GM23338 (cell line): Measurements from ENCODE around the gene MID1. TPM values are rescaled to one million over a fixed set of nuclear protein-coding genes. Genes with fewer than 3 reads are reported as not detected.

Experiments used
- ATAC-seq: fragments of 200-7000 bp; cut with Tn5 transposase; 3 replicates; pipeline ENCODE4 v1.9.1; 2020
- DNase-seq: peaks from one replicate; pipeline ENCODE4 v3.0.0-alpha.2; 2015; ENCODE audit warnings: low spot score
- H2AFZ ChIP-seq: fragments of 200-600 bp; sonication (generic); 2 replicates; pipeline ENCODE4 v1.8.0; 2016; ENCODE audit warnings: antibody characterized with exemption, mild to moderate bottlenecking, moderate library complexity
- H3F3A ChIP-seq: fragments of 200-600 bp; sonication (generic); replicated peaks from 2 replicates; pipeline ENCODE4 v1.8.0; 2017; ENCODE audit warnings: antibody characterized with exemption, mixed run types, low read depth
- H3K27ac ChIP-seq: fragments of 200-600 bp; sonication (generic); 2 replicates; pipeline ENCODE4 v1.6.1; 2016; ENCODE audit warnings: low read depth
- H3K27me3 ChIP-seq: fragments of 200-600 bp; sonication (generic); 2 replicates; pipeline ENCODE4 v1.8.0; 2016; ENCODE audit warnings: mild to moderate bottlenecking, mixed run types, moderate library complexity; ENCODE audit not compliant: insufficient read depth
- H3K36me3 ChIP-seq: fragments of 200-600 bp; sonication (generic); 2 replicates; pipeline ENCODE4 v1.8.0; 2016; ENCODE audit warnings: mild to moderate bottlenecking; ENCODE audit not compliant: insufficient read depth
- H3K4me1 ChIP-seq: fragments of 200-600 bp; sonication (generic); 2 replicates; pipeline ENCODE4 v1.8.0; 2016; ENCODE audit warnings: mild to moderate bottlenecking, moderate library complexity; ENCODE audit not compliant: insufficient read depth
- H3K4me2 ChIP-seq: fragments of 200-600 bp; sonication (generic); 2 replicates; pipeline ENCODE4 v1.7.1; 2017; ENCODE audit warnings: mixed run types
- H3K4me3 ChIP-seq: fragments of 200-600 bp; sonication (generic); 2 replicates; pipeline ENCODE4 v1.6.1; 2016; ENCODE audit warnings: mixed run types
- H3K79me2 ChIP-seq: fragments of 200-600 bp; sonication (generic); replicated peaks from 2 replicates; pipeline ENCODE4 v1.8.0; 2017; ENCODE audit warnings: mild to moderate bottlenecking; ENCODE audit not compliant: insufficient read depth
- H3K9me2 ChIP-seq: fragments of 200-600 bp; sonication (generic); 2 replicates; pipeline ENCODE4 v1.8.0; 2017; ENCODE audit not compliant: insufficient read depth
- H4K20me1 ChIP-seq: fragments of 200-600 bp; sonication (generic); replicated peaks from 2 replicates; pipeline ENCODE4 v1.8.0; 2017; ENCODE audit warnings: mild to moderate bottlenecking; ENCODE audit not compliant: insufficient read depth
- H3K27ac Mint-ChIP-seq: 2 replicates; pipeline ENCODE4 v1.8.0; 2020; ENCODE audit warnings: inconsistent platforms, mild to moderate bottlenecking, moderate library complexity, mixed read lengths
- H3K27me3 Mint-ChIP-seq: 3 replicates; pipeline ENCODE4 v1.8.0; 2022; ENCODE audit warnings: low read depth, mild to moderate bottlenecking, moderate library complexity, mixed read lengths, inconsistent platforms; ENCODE audit not compliant: insufficient read depth, poor library complexity
- H3K36me3 Mint-ChIP-seq: 3 replicates; pipeline ENCODE4 v1.8.0; 2021; ENCODE audit warnings: low read depth, mild to moderate bottlenecking, inconsistent platforms, moderate library complexity, mixed read lengths
- H3K4me1 Mint-ChIP-seq: 3 replicates; pipeline ENCODE4 v1.8.0; 2020; ENCODE audit warnings: mild to moderate bottlenecking, inconsistent platforms, mixed read lengths
- H3K4me3 Mint-ChIP-seq: 3 replicates; pipeline ENCODE4 v1.8.0; 2021; ENCODE audit warnings: moderate library complexity, mild to moderate bottlenecking, inconsistent platforms, mixed read lengths
- H3K9me3 Mint-ChIP-seq: 3 replicates; pipeline ENCODE4 v1.8.0; 2020; ENCODE audit warnings: moderate library complexity, mild to moderate bottlenecking, inconsistent platforms, mixed read lengths
- CREB1 ChIP-seq: fragments of 250-450 bp; sonication (Bioruptor Pico); IDR thresholded peaks from 2 replicates; pipeline ENCODE4 v1.5.0; 2020; ENCODE audit warnings: low read depth, mild to moderate bottlenecking, moderate library complexity
- CTCF ChIP-seq, 2 experiments: fragments of 200-600 bp in 1 of 2; sonication (generic) in 1 of 2; conservative IDR thresholded peaks; 2 replicates each; pipeline versions ENCODE4 v1.5.1 to v1.6.1; 2016 to 2017; ENCODE audit warnings: antibody characterized with exemption in 2 of 2, low read depth in 2 of 2, mild to moderate bottlenecking in 2 of 2, moderate library complexity in 1 of 2
- EZH2 ChIP-seq: fragments of 200-600 bp; sonication (generic); IDR thresholded peaks from one replicate; pipeline ENCODE4 v1.8.0; 2017; ENCODE audit warnings: antibody characterized with exemption, mild to moderate bottlenecking, low read depth; ENCODE audit not compliant: unreplicated experiment
- EZH2phosphoT487 ChIP-seq: fragments of 200-600 bp; sonication (generic); IDR thresholded peaks from one replicate; pipeline ENCODE4 v1.8.1; 2018; ENCODE audit warnings: antibody characterized with exemption; ENCODE audit not compliant: unreplicated experiment
- JUNB ChIP-seq: IDR thresholded peaks from one replicate; pipeline ENCODE4 v1.6.1; 2016; ENCODE audit warnings: antibody characterized with exemption; ENCODE audit not compliant: unreplicated experiment
- NANOG ChIP-seq: IDR thresholded peaks from 2 replicates; pipeline ENCODE4 v1.6.1; 2016; ENCODE audit warnings: antibody characterized with exemption, borderline replicate concordance
- STAT1 ChIP-seq: IDR thresholded peaks from one replicate; pipeline ENCODE4 v1.6.1; 2016; ENCODE audit warnings: antibody characterized with exemption; ENCODE audit not compliant: unreplicated experiment
- ZNF114 ChIP-seq: fragments of 250-450 bp; sonication (Bioruptor Pico); IDR thresholded peaks from 2 replicates; pipeline ENCODE4 v1.5.0; 2020; ENCODE audit warnings: mild to moderate bottlenecking, moderate library complexity
- ZNF331 ChIP-seq: fragments of 250-450 bp; sonication (Bioruptor Pico); IDR thresholded peaks from 2 replicates; pipeline ENCODE4 v1.5.0; 2020; ENCODE audit warnings: low read depth, mild to moderate bottlenecking, moderate library complexity
- polyA plus RNA-seq: library from polyadenylated mRNA; unstranded; fragments of >200 nt; fragmentation: Nextera tagmentation; extraction: Ambion mirVana; gene quantifications from 2 replicates; pipeline ENCODE4 v1.2.1, GENCODE V29; 2016
- total RNA-seq: library from RNA; depleted of rRNA; stranded (reverse); fragments of >200 nt; shearing (Covaris generic); gene quantifications from 2 replicates; pipeline ENCODE4 v1.2.3, GENCODE V29; 2014
- TF ChIP-seq, protein P1 (sequence below): IDR thresholded peaks from one replicate; pipeline ENCODE4 v1.6.1; 2018; ENCODE audit warnings: antibody characterized with exemption; ENCODE audit not compliant: unreplicated experiment

Gene MID1
- total and polyA plus RNA-seq, 2 experiments from 2014 or later = 27.2 to 39.3 TPM

GRCh38 chrX:10507876-10508275 is 112.5 kb downstream of the MID1 start:
- Mint-ChIP-seq H3K4me3 (no peak overlapping the region), H3K27ac (no peak overlapping the region; the same call in 1 of the 2 replicates), H3K9me3 (no peaks in the 10 kb centered on the region), H3K36me3 (peaks cover 7% of the 10 kb centered on the region), H3K27me3 (no peaks in the 10 kb centered on the region), H3K4me1 (peaks cover 49% of the 10 kb centered on the region)
- Histone ChIP-seq H3K4me3 (no peak overlapping the region), H3F3A (peaks cover 7% of the 10 kb centered on the region; the same call in 1 of the 2 replicates), H3K4me2 (peak overlapping the region; percentile 41; the same call in 1 of the 2 replicates), H3K79me2 (peaks cover 9% of the 10 kb centered on the region; the same call in 1 of the 2 replicates), H2AFZ (no peak overlapping the region), H3K27me3 (no peaks in the 10 kb centered on the region), H3K9me2 (no peaks in the 10 kb centered on the region), H3K4me1 (peaks cover 40% of the 10 kb centered on the region), H3K27ac (no peak overlapping the region), H4K20me1 (no peaks in the 10 kb centered on the region), H3K36me3 (no peaks in the 10 kb centered on the region)
- TF ChIP-seq JUNB (no peak), NANOG (no peak), EZH2 (no peak)
- DNase-seq (no peak), ATAC-seq (no peak)

DNA sequence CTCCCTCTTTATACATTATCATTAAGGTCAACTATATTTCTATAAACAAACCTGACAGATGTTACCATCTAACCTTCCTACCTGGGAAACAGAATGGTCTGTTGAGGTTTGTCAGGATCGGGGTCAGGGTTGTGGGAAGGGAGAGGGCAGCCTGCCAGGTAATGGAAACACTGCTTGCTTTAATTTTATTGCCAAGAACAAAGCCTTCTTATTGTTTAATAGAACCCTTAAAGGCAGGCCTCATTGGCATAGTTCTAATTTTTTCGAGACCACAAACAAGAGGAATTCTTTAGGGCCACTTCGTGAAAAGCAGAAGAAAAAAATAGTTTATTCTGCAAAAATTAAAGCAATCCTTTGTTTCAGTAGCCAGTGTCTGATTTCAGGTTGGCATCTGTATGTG is 113.2 kb downstream of the MID1 start:
- H3K4me3 ChIP-seq = no peak overlapping the region
- no peak for DNase-seq
- Mint-ChIP-seq H3K27ac (no peak overlapping the region), H3K36me3 (peaks cover 7% of the 10 kb centered on the region), H3K4me1 (peaks cover 46% of the 10 kb centered on the region), H3K4me3 (no peak overlapping the region), H3K27me3 (no peaks in the 10 kb centered on the region), H3K9me3 (no peaks in the 10 kb centered on the region)
- no peaks in the 10 kb centered on the region for H3K9me2 ChIP-seq
- TF ChIP-seq ZNF331 (CRISPR knock-in tag) = no peak
- no peak for TF ChIP-seq EZH2phosphoT487
- no peak for TF ChIP-seq CREB1 (CRISPR knock-in tag)
- no peak for TF ChIP-seq STAT1
- no peak for TF ChIP-seq ZNF114 (CRISPR knock-in tag)
- TF ChIP-seq CTCF (conservative IDR thresholded peaks at IDR 0.05; ENCODE audit: low read depth in 2 of 2) = no peak
- TF ChIP-seq, protein P1, sequence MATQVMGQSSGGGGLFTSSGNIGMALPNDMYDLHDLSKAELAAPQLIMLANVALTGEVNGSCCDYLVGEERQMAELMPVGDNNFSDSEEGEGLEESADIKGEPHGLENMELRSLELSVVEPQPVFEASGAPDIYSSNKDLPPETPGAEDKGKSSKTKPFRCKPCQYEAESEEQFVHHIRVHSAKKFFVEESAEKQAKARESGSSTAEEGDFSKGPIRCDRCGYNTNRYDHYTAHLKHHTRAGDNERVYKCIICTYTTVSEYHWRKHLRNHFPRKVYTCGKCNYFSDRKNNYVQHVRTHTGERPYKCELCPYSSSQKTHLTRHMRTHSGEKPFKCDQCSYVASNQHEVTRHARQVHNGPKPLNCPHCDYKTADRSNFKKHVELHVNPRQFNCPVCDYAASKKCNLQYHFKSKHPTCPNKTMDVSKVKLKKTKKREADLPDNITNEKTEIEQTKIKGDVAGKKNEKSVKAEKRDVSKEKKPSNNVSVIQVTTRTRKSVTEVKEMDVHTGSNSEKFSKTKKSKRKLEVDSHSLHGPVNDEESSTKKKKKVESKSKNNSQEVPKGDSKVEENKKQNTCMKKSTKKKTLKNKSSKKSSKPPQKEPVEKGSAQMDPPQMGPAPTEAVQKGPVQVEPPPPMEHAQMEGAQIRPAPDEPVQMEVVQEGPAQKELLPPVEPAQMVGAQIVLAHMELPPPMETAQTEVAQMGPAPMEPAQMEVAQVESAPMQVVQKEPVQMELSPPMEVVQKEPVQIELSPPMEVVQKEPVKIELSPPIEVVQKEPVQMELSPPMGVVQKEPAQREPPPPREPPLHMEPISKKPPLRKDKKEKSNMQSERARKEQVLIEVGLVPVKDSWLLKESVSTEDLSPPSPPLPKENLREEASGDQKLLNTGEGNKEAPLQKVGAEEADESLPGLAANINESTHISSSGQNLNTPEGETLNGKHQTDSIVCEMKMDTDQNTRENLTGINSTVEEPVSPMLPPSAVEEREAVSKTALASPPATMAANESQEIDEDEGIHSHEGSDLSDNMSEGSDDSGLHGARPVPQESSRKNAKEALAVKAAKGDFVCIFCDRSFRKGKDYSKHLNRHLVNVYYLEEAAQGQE = no peak
- TF ChIP-seq NANOG = no peak
- no peak overlapping the region for H3K4me2 ChIP-seq
- ATAC-seq = no peak
- no peaks in the 10 kb centered on the region for H3K27me3 ChIP-seq
- H3K36me3 ChIP-seq = no peaks in the 10 kb centered on the region
- peaks cover 7% of the 10 kb centered on the region; the same call in 1 of the 2 replicates for H3K79me2 ChIP-seq
- H3K27ac ChIP-seq = no peak overlapping the region
- H3F3A ChIP-seq = peaks cover 7% of the 10 kb centered on the region; the same call in 1 of the 2 replicates
- H3K4me1 ChIP-seq = peaks cover 40% of the 10 kb centered on the region
- no peaks in the 10 kb centered on the region for H4K20me1 ChIP-seq
- H2AFZ ChIP-seq = no peak overlapping the region
